HepG2 (cell line): ENCODE data around the gene IQCE. TPM values are rescaled to one million over a fixed set of nuclear protein-coding genes. Genes with fewer than 3 reads are reported as not detected.

ENCODE experiments used
- ADNP ChIP-seq: sonication (generic); formaldehyde crosslinking; IDR thresholded peaks from 2 replicates; pipeline ENCODE4 v1.4.0; 2020; ENCODE audit warnings: missing genetic modification reagents
- GABPA ChIP-seq, 2 experiments: IDR thresholded peaks; 2 replicates each; pipeline ENCODE4 v1.6.1; 2011 to 2016; ENCODE audit warnings: low read depth in 2 of 2, low read length in 1 of 2, missing biosample characterization in 1 of 2, missing genetic modification characterization in 1 of 2
- KAT2B ChIP-seq: fragments of 150-350 bp; IDR thresholded peaks from 2 replicates; pipeline ENCODE4 v1.6.1; 2014; ENCODE audit warnings: low read depth, low read length, borderline replicate concordance
- MATR3 ChIP-seq: sonication (generic); formaldehyde crosslinking; IDR thresholded peaks from 2 replicates; pipeline ENCODE4 v1.4.0; 2020; ENCODE audit warnings: missing genetic modification reagents
- NCOA5 ChIP-seq: sonication (generic); formaldehyde crosslinking; IDR thresholded peaks from 2 replicates; pipeline ENCODE4 v1.4.0; 2020; ENCODE audit warnings: missing genetic modification reagents
- PAX8 ChIP-seq: sonication (generic); formaldehyde crosslinking; IDR thresholded peaks from 2 replicates; pipeline ENCODE4 v1.8.0; 2022; ENCODE audit warnings: mild to moderate bottlenecking, missing genetic modification reagents, borderline replicate concordance
- PHF21A ChIP-seq: sonication (generic); formaldehyde crosslinking; IDR thresholded peaks from 2 replicates; pipeline ENCODE4 v1.5.0; 2020; ENCODE audit warnings: mild to moderate bottlenecking, missing genetic modification reagents
- RARA ChIP-seq: IDR thresholded peaks from 2 replicates; pipeline ENCODE4 v1.6.1; 2016; ENCODE audit warnings: missing genetic modification reagents, missing compliant biosample characterization
- RFXAP ChIP-seq: sonication (generic); formaldehyde crosslinking; IDR thresholded peaks from 2 replicates; pipeline ENCODE4 v1.4.0; 2020; ENCODE audit warnings: missing genetic modification reagents, borderline replicate concordance
- SRSF9 ChIP-seq: fragments of 200-400 bp; formaldehyde crosslinking; IDR thresholded peaks from 2 replicates; pipeline ENCODE4 v1.6.1; 2018; ENCODE audit warnings: borderline replicate concordance, mild to moderate bottlenecking, low read depth, low read length; ENCODE audit not compliant: insufficient read depth, poor library complexity, severe bottlenecking
- ZBTB42 ChIP-seq: sonication (generic); formaldehyde crosslinking; IDR thresholded peaks from 2 replicates; pipeline ENCODE4 v1.5.0; 2020; ENCODE audit warnings: mild to moderate bottlenecking, missing genetic modification reagents
- ZNF432 ChIP-seq: sonication (generic); formaldehyde crosslinking; IDR thresholded peaks from 2 replicates; pipeline ENCODE4 v1.5.0; 2020; ENCODE audit warnings: missing genetic modification reagents, mild to moderate bottlenecking, borderline replicate concordance
- ZNF670 ChIP-seq: sonication (generic); formaldehyde crosslinking; IDR thresholded peaks from 2 replicates; pipeline ENCODE4 v1.8.0; 2022; ENCODE audit warnings: mild to moderate bottlenecking, missing genetic modification reagents, borderline replicate concordance
- polyA plus RNA-seq, 8 experiments: library from polyadenylated mRNA; depleted of rRNA in 3 of 8; stranded (reverse) in 7 of 8; unstranded in 1 of 8; fragments of >200 nt; fragmentation: Illumina TruSeq in 4 of 8; extraction: Trizol in 4 of 8; gene quantifications; 2 replicates each; pipeline versions ENCODE4 v1.2.1 to v1.2.3, GENCODE V29; 2011 to 2016; ENCODE audit warnings: low read depth in 4 of 8, missing spikeins in 1 of 8, mixed read lengths in 1 of 8; ENCODE audit not compliant: insufficient read depth in 1 of 8
- total RNA-seq, 5 experiments: library from RNA; depleted of rRNA; stranded (reverse); fragments of >200 nt; fragmentation: Illumina TruSeq; extraction: Trizol; gene quantifications; 2 replicates each; pipeline ENCODE4 v1.2.3, GENCODE V29; 2016; ENCODE audit warnings: low read depth in 1 of 5
- TF ChIP-seq, protein P1 (sequence below): sonication (generic); formaldehyde crosslinking; IDR thresholded peaks from 2 replicates; pipeline ENCODE4 v1.8.0; 2022; ENCODE audit warnings: missing genetic modification reagents, mild to moderate bottlenecking, borderline replicate concordance
- TF ChIP-seq, protein P2 (sequence below): sonication (generic); formaldehyde crosslinking; IDR thresholded peaks from 2 replicates; pipeline ENCODE4 v1.4.0; 2020; ENCODE audit warnings: mild to moderate bottlenecking, low read depth, missing genetic modification reagents
- TF ChIP-seq, protein P3 (sequence below): IDR thresholded peaks from 2 replicates; pipeline ENCODE4 v1.6.1; 2016; ENCODE audit warnings: mild to moderate bottlenecking, missing biosample characterization, missing genetic modification reagents
- TF ChIP-seq, protein P4 (sequence below): sonication (generic); formaldehyde crosslinking; IDR thresholded peaks from 2 replicates; pipeline ENCODE4 v1.4.0; 2020; ENCODE audit warnings: mild to moderate bottlenecking, missing genetic modification reagents
- TF ChIP-seq, protein P5 (sequence below): sonication (generic); IDR thresholded peaks from 2 replicates; pipeline ENCODE4 v1.6.1; 2016; ENCODE audit warnings: low read depth, borderline replicate concordance
- TF ChIP-seq, protein P6 (sequence below): sonication (generic); formaldehyde crosslinking; IDR thresholded peaks from 2 replicates; pipeline ENCODE4 v1.5.0; 2020; ENCODE audit warnings: mild to moderate bottlenecking, missing genetic modification reagents

The IQCE gene
- total and polyA plus RNA-seq, 2 of the 13 experiments (the other 11 are each of a cell fraction or from before 2014, with no cell fraction given) = 1.5 to 2.5 TPM

DNA sequence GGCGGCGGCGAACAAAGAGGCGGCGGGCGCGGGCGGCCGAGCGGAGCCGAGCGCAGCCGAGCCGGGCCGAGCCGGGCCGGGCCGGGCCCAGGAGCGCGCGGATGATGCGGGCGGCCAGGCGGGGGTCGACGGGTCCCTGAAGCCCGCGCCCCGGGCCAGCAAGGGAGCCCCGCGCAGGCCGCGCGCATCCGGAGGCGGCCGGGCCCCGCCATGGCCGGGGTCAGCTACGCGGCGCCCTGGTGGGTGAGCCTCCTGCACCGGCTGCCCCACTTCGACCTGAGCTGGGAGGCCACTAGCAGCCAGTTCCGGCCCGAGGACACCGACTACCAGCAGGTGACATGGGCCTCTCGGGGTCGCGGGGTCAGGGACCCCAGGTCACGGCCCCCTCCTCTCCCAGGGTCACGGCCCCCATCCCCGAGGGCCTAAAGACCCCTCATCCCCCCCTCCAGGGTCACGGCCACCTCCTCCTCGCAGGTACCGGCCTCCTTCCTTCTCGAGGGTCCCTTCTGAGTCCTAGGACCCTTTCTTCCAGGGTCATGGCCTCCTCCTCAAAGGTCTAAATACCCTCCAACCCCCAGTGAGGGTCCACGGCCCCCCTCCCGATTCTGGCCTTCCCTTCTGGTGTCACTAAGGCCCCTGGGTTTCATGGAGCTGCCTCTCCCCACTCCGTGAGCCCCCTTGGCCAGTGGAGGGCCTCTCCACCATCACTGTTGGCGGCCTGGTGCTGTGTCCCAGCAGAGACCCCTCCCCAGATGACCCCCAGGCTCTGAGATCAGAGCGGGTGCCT, 73.4 kb downstream of the IQCE start, which contains the start of gene TTYH3 (continued):
- TF ChIP-seq, protein P1, sequence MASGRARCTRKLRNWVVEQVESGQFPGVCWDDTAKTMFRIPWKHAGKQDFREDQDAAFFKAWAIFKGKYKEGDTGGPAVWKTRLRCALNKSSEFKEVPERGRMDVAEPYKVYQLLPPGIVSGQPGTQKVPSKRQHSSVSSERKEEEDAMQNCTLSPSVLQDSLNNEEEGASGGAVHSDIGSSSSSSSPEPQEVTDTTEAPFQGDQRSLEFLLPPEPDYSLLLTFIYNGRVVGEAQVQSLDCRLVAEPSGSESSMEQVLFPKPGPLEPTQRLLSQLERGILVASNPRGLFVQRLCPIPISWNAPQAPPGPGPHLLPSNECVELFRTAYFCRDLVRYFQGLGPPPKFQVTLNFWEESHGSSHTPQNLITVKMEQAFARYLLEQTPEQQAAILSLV (CRISPR knock-in tag) = 0 out of 2 replicates have a peak, but pooled peaks have one; percentile 19
- TF ChIP-seq ZNF432 (CRISPR knock-in tag) (no peak), KAT2B (no peak), ZBTB42 (no peak), ADNP (CRISPR knock-in tag) (no peak), SRSF9 (no peak), RFXAP (CRISPR knock-in tag) (no peak), PHF21A (CRISPR knock-in tag) (no peak), ZNF670 (no peak), RARA (CRISPR knock-in tag) (peak; percentile 16; the same call in 1 of the 2 replicates), NCOA5 (CRISPR knock-in tag) (no peak), PAX8 (CRISPR knock-in tag) (no peak), MATR3 (CRISPR knock-in tag) (no peak), GABPA (IDR thresholded peaks at IDR 0.05; ENCODE audit: low read depth, low read length) (no peak), GABPA (CRISPR knock-in tag; IDR thresholded peaks at IDR 0.05; ENCODE audit: low read depth) (no peak)
- TF ChIP-seq, protein P2, sequence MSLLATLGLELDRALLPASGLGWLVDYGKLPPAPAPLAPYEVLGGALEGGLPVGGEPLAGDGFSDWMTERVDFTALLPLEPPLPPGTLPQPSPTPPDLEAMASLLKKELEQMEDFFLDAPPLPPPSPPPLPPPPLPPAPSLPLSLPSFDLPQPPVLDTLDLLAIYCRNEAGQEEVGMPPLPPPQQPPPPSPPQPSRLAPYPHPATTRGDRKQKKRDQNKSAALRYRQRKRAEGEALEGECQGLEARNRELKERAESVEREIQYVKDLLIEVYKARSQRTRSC (CRISPR knock-in tag) = no peak
- TF ChIP-seq, protein P3, sequence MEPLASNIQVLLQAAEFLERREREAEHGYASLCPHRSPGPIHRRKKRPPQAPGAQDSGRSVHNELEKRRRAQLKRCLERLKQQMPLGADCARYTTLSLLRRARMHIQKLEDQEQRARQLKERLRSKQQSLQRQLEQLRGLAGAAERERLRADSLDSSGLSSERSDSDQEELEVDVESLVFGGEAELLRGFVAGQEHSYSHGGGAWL (CRISPR knock-in tag) = peak; percentile 24; the same call in 1 of the 2 replicates
- TF ChIP-seq, protein P4, sequence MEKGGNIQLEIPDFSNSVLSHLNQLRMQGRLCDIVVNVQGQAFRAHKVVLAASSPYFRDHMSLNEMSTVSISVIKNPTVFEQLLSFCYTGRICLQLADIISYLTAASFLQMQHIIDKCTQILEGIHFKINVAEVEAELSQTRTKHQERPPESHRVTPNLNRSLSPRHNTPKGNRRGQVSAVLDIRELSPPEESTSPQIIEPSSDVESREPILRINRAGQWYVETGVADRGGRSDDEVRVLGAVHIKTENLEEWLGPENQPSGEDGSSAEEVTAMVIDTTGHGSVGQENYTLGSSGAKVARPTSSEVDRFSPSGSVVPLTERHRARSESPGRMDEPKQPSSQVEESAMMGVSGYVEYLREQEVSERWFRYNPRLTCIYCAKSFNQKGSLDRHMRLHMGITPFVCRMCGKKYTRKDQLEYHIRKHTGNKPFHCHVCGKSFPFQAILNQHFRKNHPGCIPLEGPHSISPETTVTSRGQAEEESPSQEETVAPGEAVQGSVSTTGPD (CRISPR knock-in tag) = no peak
- TF ChIP-seq, protein P5, sequence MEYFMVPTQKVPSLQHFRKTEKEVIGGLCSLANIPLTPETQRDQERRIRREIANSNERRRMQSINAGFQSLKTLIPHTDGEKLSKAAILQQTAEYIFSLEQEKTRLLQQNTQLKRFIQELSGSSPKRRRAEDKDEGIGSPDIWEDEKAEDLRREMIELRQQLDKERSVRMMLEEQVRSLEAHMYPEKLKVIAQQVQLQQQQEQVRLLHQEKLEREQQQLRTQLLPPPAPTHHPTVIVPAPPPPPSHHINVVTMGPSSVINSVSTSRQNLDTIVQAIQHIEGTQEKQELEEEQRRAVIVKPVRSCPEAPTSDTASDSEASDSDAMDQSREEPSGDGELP = no peak
- TF ChIP-seq, protein P6, sequence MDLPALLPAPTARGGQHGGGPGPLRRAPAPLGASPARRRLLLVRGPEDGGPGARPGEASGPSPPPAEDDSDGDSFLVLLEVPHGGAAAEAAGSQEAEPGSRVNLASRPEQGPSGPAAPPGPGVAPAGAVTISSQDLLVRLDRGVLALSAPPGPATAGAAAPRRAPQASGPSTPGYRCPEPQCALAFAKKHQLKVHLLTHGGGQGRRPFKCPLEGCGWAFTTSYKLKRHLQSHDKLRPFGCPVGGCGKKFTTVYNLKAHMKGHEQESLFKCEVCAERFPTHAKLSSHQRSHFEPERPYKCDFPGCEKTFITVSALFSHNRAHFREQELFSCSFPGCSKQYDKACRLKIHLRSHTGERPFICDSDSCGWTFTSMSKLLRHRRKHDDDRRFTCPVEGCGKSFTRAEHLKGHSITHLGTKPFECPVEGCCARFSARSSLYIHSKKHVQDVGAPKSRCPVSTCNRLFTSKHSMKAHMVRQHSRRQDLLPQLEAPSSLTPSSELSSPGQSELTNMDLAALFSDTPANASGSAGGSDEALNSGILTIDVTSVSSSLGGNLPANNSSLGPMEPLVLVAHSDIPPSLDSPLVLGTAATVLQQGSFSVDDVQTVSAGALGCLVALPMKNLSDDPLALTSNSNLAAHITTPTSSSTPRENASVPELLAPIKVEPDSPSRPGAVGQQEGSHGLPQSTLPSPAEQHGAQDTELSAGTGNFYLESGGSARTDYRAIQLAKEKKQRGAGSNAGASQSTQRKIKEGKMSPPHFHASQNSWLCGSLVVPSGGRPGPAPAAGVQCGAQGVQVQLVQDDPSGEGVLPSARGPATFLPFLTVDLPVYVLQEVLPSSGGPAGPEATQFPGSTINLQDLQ (CRISPR knock-in tag) = no peak
